T-helper 17 cell (primary cell): ENCODE measurements around the gene RAB3C. TPM values are rescaled to one million over a fixed set of nuclear protein-coding genes. Genes with fewer than 3 reads are reported as not detected.

ENCODE experiments used
- ATAC-seq: fragments of 150-1000 bp; cut with Tn5 transposase; 2 replicates; pipeline ENCODE4 v1.10.0; 2021; ENCODE audit warnings: mild to moderate bottlenecking, moderate library complexity
- DNase-seq, 3 donors: peaks; one replicate each; pipeline versions ENCODE4 v3.0.0 to v3.0.0-alpha.2; 2020 to 2021
- H3K9me3 ChIP-seq: one replicate; pipeline ENCODE4 v1.7.0; 2013; ENCODE audit warnings: low read length, mild to moderate bottlenecking; ENCODE audit not compliant: control insufficient read depth, poor library complexity, severe bottlenecking
- H3K27ac Mint-ChIP-seq: one replicate; pipeline ENCODE4 v1.8.0; 2022; ENCODE audit warnings: mild to moderate bottlenecking, moderate library complexity, mixed read lengths
- H3K27me3 Mint-ChIP-seq: one replicate; pipeline ENCODE4 v1.8.0; 2022; ENCODE audit warnings: mixed read lengths
- H3K36me3 Mint-ChIP-seq: one replicate; pipeline ENCODE4 v1.8.0; 2022; ENCODE audit warnings: low read depth, mixed read lengths
- H3K4me1 Mint-ChIP-seq: one replicate; pipeline ENCODE4 v1.8.0; 2022; ENCODE audit warnings: mild to moderate bottlenecking, mixed read lengths
- H3K4me3 Mint-ChIP-seq: one replicate; pipeline ENCODE4 v1.8.0; 2022; ENCODE audit warnings: mild to moderate bottlenecking, moderate library complexity, mixed read lengths
- total RNA-seq, 4 donors: library from RNA in 2 of 4; stranded (reverse) in 2 of 4; gene quantifications; one replicate each; pipeline ENCODE4 v1.2.3 and lab custom pipeline; 2022 to 2026

Gene RAB3C
- total RNA-seq, 2 donors from 2014 or later = 0.03 TPM; not detected in 1

DNA sequence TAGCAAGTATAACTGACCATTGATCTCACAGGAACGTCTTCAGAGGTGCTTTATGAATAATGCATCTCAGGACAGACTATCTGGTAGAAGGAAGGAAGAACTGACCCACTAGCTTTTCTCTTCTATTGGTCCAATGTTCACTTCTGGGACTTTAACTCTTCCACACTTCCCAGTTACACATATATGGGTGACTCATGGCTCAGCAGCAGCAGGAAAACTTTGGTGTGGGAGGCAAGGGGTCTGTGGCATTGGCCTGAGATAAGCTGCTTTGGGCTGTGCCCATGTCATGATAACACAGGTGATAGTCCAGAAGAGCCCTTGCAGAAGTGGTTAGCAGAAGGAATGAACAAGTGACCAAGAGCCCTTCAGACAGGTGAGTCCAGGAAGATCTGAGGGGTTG is 148.8 kb downstream of the RAB3C start:
- H3K9me3 ChIP-seq = no peaks in the 10 kb centered on the region
- H3K27ac Mint-ChIP-seq = no peak overlapping the region
- ATAC-seq = no peak
- no peak overlapping the region for H3K4me3 Mint-ChIP-seq
- no peaks in the 10 kb centered on the region for H3K4me1 Mint-ChIP-seq
- DNase-seq = no peak
- H3K27me3 Mint-ChIP-seq = peaks cover 13% of the 10 kb centered on the region
- H3K36me3 Mint-ChIP-seq = peaks cover 3% of the 10 kb centered on the region

DNA sequence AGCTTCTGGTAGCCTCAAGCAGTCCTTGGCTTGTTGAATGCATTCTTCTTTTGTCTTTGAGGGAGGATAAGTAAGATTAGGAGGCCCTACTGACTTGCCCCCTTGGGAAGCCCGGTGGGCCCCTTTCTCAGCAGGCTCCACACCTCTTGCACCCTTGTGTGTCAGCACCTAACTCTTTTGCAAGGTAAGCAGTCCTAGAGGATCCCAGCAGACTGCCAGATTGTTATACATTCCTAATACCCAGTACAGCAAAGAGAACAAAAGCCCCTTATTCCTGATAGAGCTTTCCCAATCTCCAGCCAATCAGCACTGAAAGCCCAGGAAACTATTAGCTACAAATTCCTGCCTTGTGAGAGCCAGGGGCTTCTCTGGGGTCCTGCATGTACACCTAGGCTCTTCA is 152.8 kb downstream of the RAB3C start:
- H3K36me3 Mint-ChIP-seq = peaks cover 3% of the 10 kb centered on the region
- no peaks in the 10 kb centered on the region for H3K4me1 Mint-ChIP-seq
- no peaks in the 10 kb centered on the region for H3K9me3 ChIP-seq
- ATAC-seq = no peak
- DNase-seq = no peak
- no peak overlapping the region for H3K4me3 Mint-ChIP-seq
- H3K27ac Mint-ChIP-seq = no peak overlapping the region
- no peaks in the 10 kb centered on the region for H3K27me3 Mint-ChIP-seq

- no peak for DNase-seq
Measured at GRCh38 chr5:58736214-58736613, 153.3 kb downstream of the RAB3C start.

GRCh38 chr5:58737671-58738070 is 154.8 kb downstream of the RAB3C start:
- H3K9me3 ChIP-seq = no peaks in the 10 kb centered on the region
- Mint-ChIP-seq H3K27me3 (peaks cover 4% of the 10 kb centered on the region), H3K4me1 (peaks cover 3% of the 10 kb centered on the region), H3K36me3 (peaks cover 3% of the 10 kb centered on the region), H3K27ac (no peak overlapping the region), H3K4me3 (no peak overlapping the region)
- DNase-seq (no peak), ATAC-seq (no peak)

More at GRCh38 chr5:58736214-58736613, 153.3 kb downstream of the RAB3C start:
- no peak overlapping the region for H3K27ac Mint-ChIP-seq
- peaks cover 3% of the 10 kb centered on the region for H3K36me3 Mint-ChIP-seq
- H3K27me3 Mint-ChIP-seq = no peaks in the 10 kb centered on the region
- no peak for ATAC-seq
- no peaks in the 10 kb centered on the region for H3K9me3 ChIP-seq
- no peak overlapping the region for H3K4me3 Mint-ChIP-seq
- H3K4me1 Mint-ChIP-seq = no peaks in the 10 kb centered on the region

DNA sequence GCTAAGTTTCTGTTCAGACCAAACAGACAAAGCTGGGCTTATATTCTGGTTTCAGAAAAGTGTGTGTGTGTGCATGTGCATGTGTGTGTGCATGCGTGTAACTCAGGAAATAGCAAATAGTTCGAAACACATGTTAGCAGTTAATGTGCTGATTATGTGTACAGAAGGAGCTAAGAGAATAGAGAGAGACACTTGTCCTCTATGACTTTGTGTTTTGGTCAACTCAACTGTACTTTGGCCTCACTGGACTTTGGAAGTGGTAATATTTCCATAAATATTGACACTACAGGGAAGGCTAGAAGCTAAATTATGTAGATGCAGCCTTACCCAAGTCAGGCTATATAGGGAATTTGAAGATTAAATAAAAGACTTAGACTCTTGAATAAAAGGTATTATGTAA is 155.5 kb downstream of the RAB3C start:
- peaks cover 3% of the 10 kb centered on the region for H3K36me3 Mint-ChIP-seq

DNA sequence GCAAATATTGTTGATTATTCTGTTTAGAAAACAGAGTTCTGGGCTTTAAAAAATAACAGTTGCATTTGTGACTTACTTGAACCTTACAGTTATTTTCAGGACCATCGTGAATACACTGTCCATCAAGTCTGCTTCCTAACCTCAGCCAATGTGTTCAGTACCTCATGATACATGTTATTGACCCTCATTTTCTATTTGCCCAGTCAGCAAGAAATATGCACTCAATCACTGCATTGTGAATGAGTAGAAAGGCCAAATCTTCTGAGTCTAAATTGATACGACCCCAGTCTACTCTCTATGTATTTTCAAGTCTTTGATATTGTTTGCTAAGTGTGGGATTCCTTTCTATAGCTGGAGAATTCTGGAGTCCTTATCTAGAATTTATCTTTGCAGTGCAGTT is 156.2 kb downstream of the RAB3C start:
- Mint-ChIP-seq H3K4me3 (no peak overlapping the region), H3K27me3 (peaks cover 12% of the 10 kb centered on the region), H3K36me3 (peaks cover 3% of the 10 kb centered on the region), H3K4me1 (peaks cover 3% of the 10 kb centered on the region), H3K27ac (no peak overlapping the region)
- no peaks in the 10 kb centered on the region for H3K9me3 ChIP-seq
- ATAC-seq (no peak), DNase-seq (no peak)

More for the DNA sequence above, 155.5 kb downstream of the RAB3C start:
- Mint-ChIP-seq H3K27ac (no peak overlapping the region), H3K27me3 (peaks cover 5% of the 10 kb centered on the region), H3K4me1 (peaks cover 3% of the 10 kb centered on the region), H3K4me3 (no peak overlapping the region)
- no peak for ATAC-seq
- no peak for DNase-seq
- no peaks in the 10 kb centered on the region for H3K9me3 ChIP-seq

- H3K27ac Mint-ChIP-seq = no peak overlapping the region
Measured at GRCh38 chr5:58740956-58741355, 158.1 kb downstream of the RAB3C start.

GRCh38 chr5:58745350-58745749 is 162.5 kb downstream of the RAB3C start:
- no peak for ATAC-seq
- peaks cover 26% of the 10 kb centered on the region for H3K27me3 Mint-ChIP-seq
- no peak overlapping the region for H3K27ac Mint-ChIP-seq
- no peak for DNase-seq
- peaks cover 3% of the 10 kb centered on the region for H3K36me3 Mint-ChIP-seq
- peaks cover 3% of the 10 kb centered on the region for H3K4me1 Mint-ChIP-seq
- H3K4me3 Mint-ChIP-seq = no peak overlapping the region
- no peaks in the 10 kb centered on the region for H3K9me3 ChIP-seq

More at GRCh38 chr5:58740956-58741355, 158.1 kb downstream of the RAB3C start:
- Mint-ChIP-seq H3K4me3 (no peak overlapping the region), H3K4me1 (peaks cover 3% of the 10 kb centered on the region), H3K36me3 (peaks cover 6% of the 10 kb centered on the region), H3K27me3 (peaks cover 23% of the 10 kb centered on the region)
- no peak for DNase-seq
- no peak for ATAC-seq
- H3K9me3 ChIP-seq = no peaks in the 10 kb centered on the region

DNA sequence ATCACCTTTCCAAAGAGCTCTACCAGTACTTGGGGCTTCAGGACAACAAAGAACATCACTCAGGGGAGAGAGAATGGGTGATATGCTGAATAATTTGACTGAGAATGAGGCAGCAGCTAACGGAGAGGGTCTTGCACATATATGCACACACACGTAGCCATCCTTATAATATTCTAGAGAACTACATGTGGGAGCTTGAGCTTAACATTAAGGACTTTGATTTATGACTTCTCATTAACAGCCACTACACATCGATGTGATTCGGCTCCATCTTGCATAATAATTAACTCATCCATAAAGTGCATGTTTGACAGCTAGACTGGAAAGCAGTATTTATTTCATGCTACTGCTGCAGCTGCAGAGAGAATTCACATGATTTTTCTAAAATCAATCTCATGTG is 163.4 kb downstream of the RAB3C start:
- Mint-ChIP-seq H3K36me3 (peaks cover 3% of the 10 kb centered on the region), H3K27ac (no peak overlapping the region), H3K4me1 (peaks cover 3% of the 10 kb centered on the region), H3K27me3 (peaks cover 26% of the 10 kb centered on the region), H3K4me3 (no peak overlapping the region)
- ATAC-seq (no peak), DNase-seq (no peak)
- no peaks in the 10 kb centered on the region for H3K9me3 ChIP-seq

DNA sequence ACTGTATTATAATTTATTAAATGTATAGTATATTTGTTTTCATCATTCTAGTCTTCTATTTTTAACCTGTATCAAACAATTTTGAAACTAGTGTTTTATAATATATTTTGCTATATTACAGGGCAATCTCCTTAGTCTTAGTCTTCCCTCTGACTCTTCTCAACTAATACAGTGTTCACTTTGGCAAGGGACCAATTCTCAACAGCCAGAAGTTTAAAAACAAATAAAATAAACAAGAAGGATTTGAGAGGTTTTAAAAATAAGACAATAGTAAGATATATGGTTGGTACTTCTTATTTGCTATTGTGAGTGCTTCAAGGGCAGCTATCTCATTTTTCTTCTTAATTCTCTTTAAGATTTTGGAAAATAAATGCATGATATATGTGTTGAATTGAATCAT is 167.2 kb downstream of the RAB3C start:
- H3K27me3 Mint-ChIP-seq = peaks cover 20% of the 10 kb centered on the region

DNA sequence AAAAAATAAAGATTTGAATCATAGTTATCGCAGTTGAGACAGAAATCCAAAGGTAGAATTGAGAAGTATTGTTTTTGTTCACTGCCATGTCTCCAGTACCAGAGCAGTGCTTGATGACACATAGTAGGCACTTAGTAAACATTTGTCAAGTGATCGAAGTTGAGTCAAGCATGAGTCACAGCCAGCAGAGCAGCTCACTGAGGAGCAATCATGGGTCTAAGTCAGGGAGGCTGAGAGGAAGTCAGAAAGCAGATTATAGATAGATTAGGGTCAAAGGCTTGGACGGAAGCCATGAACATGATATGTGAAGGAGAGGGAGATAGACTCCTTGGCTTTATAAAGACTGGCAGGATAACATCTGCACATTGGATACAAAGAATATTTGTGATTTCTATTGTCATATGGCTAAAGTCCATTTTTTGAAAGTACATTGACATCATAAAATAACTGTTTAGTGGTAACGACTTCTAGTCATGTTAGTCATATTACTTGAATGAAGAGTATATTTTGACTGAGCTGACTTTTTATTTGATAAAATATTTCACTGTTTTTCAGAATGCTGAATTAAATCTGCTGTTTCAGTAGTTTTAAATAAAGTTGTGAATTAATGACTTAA is 168.5 kb downstream of the RAB3C start:
- no peaks in the 10 kb centered on the region for H3K9me3 ChIP-seq
- no peak for DNase-seq
- peak; percentile 41 for ATAC-seq
- Mint-ChIP-seq H3K27me3 (peaks cover 15% of the 10 kb centered on the region), H3K4me1 (no peaks in the 10 kb centered on the region), H3K27ac (no peak overlapping the region), H3K4me3 (no peak overlapping the region), H3K36me3 (no peaks in the 10 kb centered on the region)

More for the DNA sequence above, 167.2 kb downstream of the RAB3C start:
- Mint-ChIP-seq H3K4me3 (no peak overlapping the region), H3K36me3 (peaks cover 3% of the 10 kb centered on the region), H3K4me1 (no peaks in the 10 kb centered on the region), H3K27ac (no peak overlapping the region)
- DNase-seq (no peak), ATAC-seq (no peak)
- no peaks in the 10 kb centered on the region for H3K9me3 ChIP-seq

GRCh38 chr5:58752104-58752503 is 169.2 kb downstream of the RAB3C start:
- no peak overlapping the region for H3K4me3 Mint-ChIP-seq
- no peak for ATAC-seq
- no peak for DNase-seq
- no peaks in the 10 kb centered on the region for H3K36me3 Mint-ChIP-seq
- H3K27ac Mint-ChIP-seq = no peak overlapping the region
- no peaks in the 10 kb centered on the region for H3K9me3 ChIP-seq
- H3K4me1 Mint-ChIP-seq = no peaks in the 10 kb centered on the region
- peaks cover 15% of the 10 kb centered on the region for H3K27me3 Mint-ChIP-seq

GRCh38 chr5:58753446-58753845 is 170.6 kb downstream of the RAB3C start:
- no peaks in the 10 kb centered on the region for H3K9me3 ChIP-seq
- Mint-ChIP-seq H3K27me3 (peaks cover 15% of the 10 kb centered on the region), H3K27ac (no peak overlapping the region), H3K4me1 (peaks cover 2% of the 10 kb centered on the region), H3K36me3 (no peaks in the 10 kb centered on the region), H3K4me3 (no peak overlapping the region)
- ATAC-seq = no peak
- no peak for DNase-seq

- Mint-ChIP-seq H3K27ac (peak overlapping the region; percentile 24), H3K4me1 (peaks cover 9% of the 10 kb centered on the region), H3K4me3 (no peak overlapping the region), H3K27me3 (peaks cover 15% of the 10 kb centered on the region), H3K36me3 (no peaks in the 10 kb centered on the region)
- ATAC-seq = no peak
- H3K9me3 ChIP-seq = no peaks in the 10 kb centered on the region
- no peak for DNase-seq
Measured at GRCh38 chr5:58754250-58754649, 171.4 kb downstream of the RAB3C start.
